Fibroblast of lung (primary cell): Measurements from ENCODE around the gene LYSMD3. TPM values are rescaled to one million over a fixed set of nuclear protein-coding genes. Genes with fewer than 3 reads are reported as not detected.

Experiments
- DNase-seq, 2 donors: peaks; one replicate each; pipeline versions ENCODE4 v3.0.0 to v3.0.0-alpha.2; 2010; ENCODE audit warnings: low read depth in 2 of 2
- H2AFZ ChIP-seq: 2 replicates; pipeline ENCODE4 v1.5.1; 2012; ENCODE audit warnings: low read length, control low read depth, inconsistent platforms
- H3K27ac ChIP-seq: 2 replicates; pipeline ENCODE4 v1.5.1; 2011; ENCODE audit warnings: low read length, control low read depth; ENCODE audit not compliant: insufficient read depth
- H3K27me3 ChIP-seq: 2 replicates; pipeline ENCODE4 v1.5.1; 2011; ENCODE audit warnings: mild to moderate bottlenecking, low read length; ENCODE audit not compliant: control insufficient read depth, insufficient read depth
- H3K36me3 ChIP-seq: 2 replicates; pipeline ENCODE4 v1.5.1; 2011; ENCODE audit warnings: low read length; ENCODE audit not compliant: control insufficient read depth, insufficient read depth
- H3K4me1 ChIP-seq: 2 replicates; pipeline ENCODE4 v1.5.1; 2011; ENCODE audit warnings: low read length; ENCODE audit not compliant: control insufficient read depth, insufficient read depth; ENCODE audit errors: extremely low read depth
- H3K4me2 ChIP-seq: 2 replicates; pipeline ENCODE4 v1.5.1; 2011; ENCODE audit warnings: low read length, control low read depth; ENCODE audit not compliant: insufficient read depth; ENCODE audit errors: extremely low read depth
- H3K4me3 ChIP-seq, 4 experiments: fragments of 200-600 bp in 1 of 4; sonication (generic) in 1 of 4; replicated peaks in 1 of 4; 2 replicates each; pipeline ENCODE4 v1.5.1; 2011 to 2016; ENCODE audit warnings: low read length in 4 of 4, low read depth in 3 of 4, mild to moderate bottlenecking in 3 of 4, control low read depth in 2 of 4, inconsistent platforms in 1 of 4, mixed read lengths in 1 of 4; ENCODE audit not compliant: insufficient read depth in 1 of 4; ENCODE audit errors: control extremely low read depth in 1 of 4
- H3K79me2 ChIP-seq: 2 replicates; pipeline ENCODE4 v1.5.1; 2012; ENCODE audit warnings: mild to moderate bottlenecking, low read length, inconsistent platforms; ENCODE audit not compliant: control insufficient read depth, insufficient read depth
- H3K9ac ChIP-seq: 2 replicates; pipeline ENCODE4 v1.5.1; 2011; ENCODE audit warnings: mild to moderate bottlenecking, low read length, control low read depth; ENCODE audit not compliant: insufficient read depth
- H3K9me3 ChIP-seq: 2 replicates; pipeline ENCODE4 v1.5.1; 2012; ENCODE audit warnings: low read depth, low read length; ENCODE audit not compliant: control insufficient read depth, insufficient read depth
- H4K20me1 ChIP-seq: 2 replicates; pipeline ENCODE4 v1.5.1; 2011; ENCODE audit warnings: low read length; ENCODE audit not compliant: control insufficient read depth, insufficient read depth; ENCODE audit errors: extremely low read depth
- CTCF ChIP-seq, 2 donors: IDR thresholded peaks in 1 of 2; conservative IDR thresholded peaks in 1 of 2; 1 replicate in 1 of 2; 2 replicates in 1 of 2; pipeline ENCODE4 v1.5.1; 2011 to 2012; ENCODE audit warnings: low read length in 2 of 2, control low read depth in 1 of 2, inconsistent platforms in 1 of 2, low read depth in 1 of 2, mild to moderate bottlenecking in 1 of 2
- EZH2 ChIP-seq: IDR thresholded peaks from 2 replicates; pipeline ENCODE4 v1.5.1; 2012; ENCODE audit warnings: low read length, control low read depth, mild to moderate bottlenecking; ENCODE audit errors: missing control alignments
- polyA plus RNA-seq, 2 donors: library from polyadenylated mRNA; depleted of rRNA in 1 of 2; stranded (reverse) in 1 of 2; unstranded in 1 of 2; fragments of >200 nt; gene quantifications; 2 replicates each; pipeline ENCODE4 v1.2.1, GENCODE V29; 2011 to 2012; ENCODE audit warnings: missing spikeins in 1 of 2
- total RNA-seq: library from RNA; depleted of rRNA; stranded (reverse); fragments of >200 nt; gene quantifications from 2 replicates; pipeline ENCODE4 v1.2.1, GENCODE V29; 2014

The LYSMD3 gene
- total and polyA plus RNA-seq, 2 donors (not counting 1 experiment from before 2014, with no cell fraction given) = 17.0 to 30.0 TPM

DNA sequence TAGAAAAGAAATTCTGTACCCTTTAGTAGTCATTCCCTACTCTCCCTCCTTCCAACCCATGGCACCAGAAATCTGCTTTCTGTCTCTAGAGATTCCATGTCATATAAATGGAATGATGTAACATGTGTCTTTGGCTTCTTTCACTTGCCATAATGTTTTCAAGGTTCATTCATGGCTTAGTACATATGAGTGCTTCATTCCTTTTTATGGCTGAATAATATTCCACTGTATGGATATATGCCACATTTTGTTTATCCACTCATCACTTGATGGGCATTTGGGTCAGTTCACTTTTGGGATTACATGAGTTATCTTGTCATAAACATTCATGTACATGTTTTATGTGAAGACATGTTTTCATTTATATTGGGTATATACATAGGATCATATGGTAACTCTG, 35.3 kb downstream of the LYSMD3 start:
- H3K9ac ChIP-seq = no peak overlapping the region
- DNase-seq = no peak
- H2AFZ ChIP-seq = no peak overlapping the region
- no peak overlapping the region for H3K4me2 ChIP-seq
- H3K4me1 ChIP-seq = no peaks in the 10 kb centered on the region
- no peaks in the 10 kb centered on the region for H3K9me3 ChIP-seq
- H3K27me3 ChIP-seq = no peaks in the 10 kb centered on the region
- no peak overlapping the region for H3K4me3 ChIP-seq
- no peaks in the 10 kb centered on the region for H3K79me2 ChIP-seq
- H4K20me1 ChIP-seq = no peaks in the 10 kb centered on the region
- TF ChIP-seq EZH2 (no peak), CTCF (conservative IDR thresholded peaks at IDR 0.05 in 1 of 2, IDR thresholded peaks at IDR 0.05 in 1 of 2; ENCODE audit: low read depth in 1 of 2, low read length in 2 of 2) (no peak)
- no peak overlapping the region for H3K27ac ChIP-seq
- H3K36me3 ChIP-seq = no peaks in the 10 kb centered on the region

GRCh38 chr5:90488791-90489190, 40.6 kb downstream of the LYSMD3 start:
- peak overlapping the region; percentile 4 for H3K27ac ChIP-seq
- peak overlapping the region; percentile 11 for H3K4me2 ChIP-seq
- DNase-seq = peak in 1 of 2 donors; percentile 57
- no peak overlapping the region for H3K4me3 ChIP-seq
- H4K20me1 ChIP-seq = no peaks in the 10 kb centered on the region
- peak overlapping the region; percentile 38 for H2AFZ ChIP-seq
- H3K27me3 ChIP-seq = no peaks in the 10 kb centered on the region
- no peaks in the 10 kb centered on the region for H3K36me3 ChIP-seq
- H3K9me3 ChIP-seq = no peaks in the 10 kb centered on the region
- TF ChIP-seq CTCF (conservative IDR thresholded peaks at IDR 0.05 in 1 of 2, IDR thresholded peaks at IDR 0.05 in 1 of 2; ENCODE audit: low read depth in 1 of 2, low read length in 2 of 2) = no peak
- no peak for TF ChIP-seq EZH2
- H3K9ac ChIP-seq = no peak overlapping the region
- no peaks in the 10 kb centered on the region for H3K4me1 ChIP-seq
- no peaks in the 10 kb centered on the region for H3K79me2 ChIP-seq

GRCh38 chr5:90484540-90484939, 44.8 kb downstream of the LYSMD3 start:
- TF ChIP-seq EZH2 = no peak
- TF ChIP-seq CTCF (conservative IDR thresholded peaks at IDR 0.05 in 1 of 2, IDR thresholded peaks at IDR 0.05 in 1 of 2; ENCODE audit: low read depth in 1 of 2, low read length in 2 of 2) = no peak
- Histone ChIP-seq H3K9ac (no peak overlapping the region), H3K4me3 (no peak overlapping the region), H3K27ac (no peak overlapping the region), H3K79me2 (no peaks in the 10 kb centered on the region), H3K4me2 (no peak overlapping the region), H3K36me3 (no peaks in the 10 kb centered on the region), H3K27me3 (no peaks in the 10 kb centered on the region), H4K20me1 (no peaks in the 10 kb centered on the region), H3K9me3 (no peaks in the 10 kb centered on the region), H2AFZ (no peak overlapping the region), H3K4me1 (no peaks in the 10 kb centered on the region)
- DNase-seq = no peak
